CD14-positive monocyte (primary cell): ENCODE measurements around the gene CARD19. TPM values are rescaled to one million over a fixed set of nuclear protein-coding genes. Genes with fewer than 3 reads are reported as not detected.

Experiments
- DNase-seq, 3 donors: peaks; one replicate each; pipeline ENCODE4 v3.0.0-alpha.2; 2011 to 2022
- H2AFZ ChIP-seq: 2 replicates; pipeline ENCODE4 v1.6.0; 2012; ENCODE audit warnings: mild to moderate bottlenecking, low read depth, low read length, inconsistent platforms; ENCODE audit not compliant: insufficient read depth, poor library complexity, severe bottlenecking
- H3K27ac ChIP-seq, 2 donors: 1 replicate in 1 of 2; 2 replicates in 1 of 2; pipeline ENCODE4 v1.5.1; 2012 to 2013; ENCODE audit warnings: low read length in 2 of 2, control low read depth in 1 of 2, inconsistent platforms in 1 of 2, low read depth in 1 of 2, mild to moderate bottlenecking in 1 of 2
- H3K27me3 ChIP-seq, 2 donors: one replicate each; pipeline versions ENCODE4 v1.6.0 to v1.6.1; 2011 to 2013; ENCODE audit warnings: low read length in 2 of 2; ENCODE audit not compliant: control insufficient read depth in 2 of 2, insufficient read depth in 2 of 2
- H3K36me3 ChIP-seq, 2 donors: replicated peaks in 1 of 2; 1 replicate in 1 of 2; 2 replicates in 1 of 2; pipeline versions ENCODE4 v1.5.1 to v1.6.1; 2012 to 2013; ENCODE audit warnings: low read length in 2 of 2, control low read depth in 1 of 2, inconsistent platforms in 1 of 2, mild to moderate bottlenecking in 1 of 2; ENCODE audit not compliant: insufficient read depth in 2 of 2, control insufficient read depth in 1 of 2
- H3K4me1 ChIP-seq, 2 donors: 1 replicate in 1 of 2; 2 replicates in 1 of 2; pipeline versions ENCODE4 v1.5.1 to v1.6.1; 2012 to 2013; ENCODE audit warnings: low read length in 2 of 2, control low read depth in 1 of 2, inconsistent platforms in 1 of 2, mild to moderate bottlenecking in 1 of 2, moderate library complexity in 1 of 2; ENCODE audit not compliant: insufficient read depth in 2 of 2, control insufficient read depth in 1 of 2
- H3K4me2 ChIP-seq: replicated peaks from 2 replicates; pipeline ENCODE3; 2012; ENCODE audit warnings: low read length, moderate library complexity, mild to moderate bottlenecking; ENCODE audit not compliant: poor library complexity, severe bottlenecking; ENCODE audit errors: extremely low read depth
- H3K4me3 ChIP-seq, 3 experiments: fragments of 200-600 bp in 1 of 3; sonication (generic) in 1 of 3; replicated peaks in 1 of 3; 1 replicate in 2 of 3; 2 replicates in 1 of 3; pipeline ENCODE4 v1.5.1; 2011 to 2013; ENCODE audit warnings: low read length in 3 of 3, mild to moderate bottlenecking in 3 of 3, control low read depth in 2 of 3, low read depth in 2 of 3, inconsistent platforms in 1 of 3, moderate library complexity in 1 of 3
- H3K79me2 ChIP-seq: 2 replicates; pipeline ENCODE4 v1.6.0; 2012; ENCODE audit warnings: mild to moderate bottlenecking, control low read depth, inconsistent platforms, low read length, moderate library complexity; ENCODE audit not compliant: insufficient read depth
- H3K9ac ChIP-seq: 2 replicates; pipeline ENCODE4 v1.6.0; 2017; ENCODE audit warnings: low read length, mild to moderate bottlenecking; ENCODE audit not compliant: insufficient read depth, poor library complexity, severe bottlenecking
- H3K9me3 ChIP-seq, 2 donors: replicated peaks in 1 of 2; 1 replicate in 1 of 2; 2 replicates in 1 of 2; pipeline versions ENCODE4 v1.5.1 to v1.6.1; 2012 to 2013; ENCODE audit warnings: low read length in 2 of 2, control low read depth in 1 of 2; ENCODE audit not compliant: control insufficient read depth in 1 of 2, insufficient read depth in 1 of 2
- H4K20me1 ChIP-seq: 2 replicates; pipeline ENCODE4 v1.6.0; 2012; ENCODE audit warnings: mild to moderate bottlenecking, low read length, control low read depth, moderate library complexity; ENCODE audit not compliant: insufficient read depth
- H3K27ac Mint-ChIP-seq, 7 donors: one replicate each; pipeline ENCODE4 v1.8.0; 2020; ENCODE audit warnings: mild to moderate bottlenecking in 7 of 7, mixed read lengths in 7 of 7, moderate library complexity in 6 of 7, inconsistent platforms in 2 of 7
- H3K27me3 Mint-ChIP-seq, 3 donors: one replicate each; pipeline ENCODE4 v1.8.0; 2021 to 2022; ENCODE audit warnings: low read depth in 3 of 3, mild to moderate bottlenecking in 3 of 3, mixed read lengths in 3 of 3, moderate library complexity in 3 of 3, inconsistent platforms in 1 of 3
- H3K36me3 Mint-ChIP-seq, 2 donors: one replicate each; pipeline ENCODE4 v1.8.0; 2020; ENCODE audit warnings: mixed read lengths in 2 of 2, inconsistent platforms in 1 of 2, mild to moderate bottlenecking in 1 of 2
- H3K4me1 Mint-ChIP-seq: one replicate; pipeline ENCODE4 v1.8.0; 2020; ENCODE audit warnings: mild to moderate bottlenecking, mixed read lengths
- H3K4me3 Mint-ChIP-seq, 2 donors: one replicate each; pipeline ENCODE4 v1.8.0; 2020; ENCODE audit warnings: mild to moderate bottlenecking in 2 of 2, mixed read lengths in 2 of 2, moderate library complexity in 1 of 2
- H3K9me3 Mint-ChIP-seq, 7 donors: one replicate each; pipeline ENCODE4 v1.8.0; 2020 to 2022; ENCODE audit warnings: mixed read lengths in 7 of 7, mild to moderate bottlenecking in 6 of 7, moderate library complexity in 6 of 7, inconsistent platforms in 2 of 7
- CTCF ChIP-seq: fragments of 200-600 bp; IDR thresholded peaks from one replicate; pipeline ENCODE4 v1.8.0; 2022; ENCODE audit warnings: antibody characterized with exemption, mild to moderate bottlenecking
- WGBS: methylation state at CpG from one replicate; pipeline ENCODE4 v1.1.5; 2013; ENCODE audit warnings: missing lambda C conversion rate; ENCODE audit not compliant: insufficient coverage; 5-methylcytosine and 5-hydroxymethylcytosine counted together
- intact Hi-C, 2 donors: fragments of 100-400 bp; cut with micrococcal nuclease; formaldehyde crosslinking; loops; one replicate each; pipeline versions ENCODE4 v1.15.0 to v1.15.1; 2023
- polyA plus RNA-seq, 3 donors: library from polyadenylated mRNA; depleted of rRNA in 1 of 3; unstranded in 2 of 3; stranded (reverse) in 1 of 3; fragments of 300-500 nt in 2 of 3; fragments of >200 nt in 1 of 3; fragmentation: Illumina TruSeq in 2 of 3; gene quantifications; 1 replicate in 2 of 3; 2 replicates in 1 of 3; pipeline ENCODE4 v1.2.3, GENCODE V29; 2012 to 2021

CARD19 gene
- polyA plus RNA-seq, 3 donors = 130 to 506 (median 137) TPM

- no peaks in the 10 kb centered on the region for H4K20me1 ChIP-seq
- no peaks in the 10 kb centered on the region for H3K9me3 Mint-ChIP-seq
- H3K36me3 Mint-ChIP-seq = no peaks in the 10 kb centered on the region
- no peaks in the 10 kb centered on the region for H3K9me3 ChIP-seq
- H3K4me2 ChIP-seq = peak overlapping the region; percentile 0
- H2AFZ ChIP-seq = no peak overlapping the region
- peaks cover 31 to 43% of the 10 kb centered on the region in 2 donors for H3K4me1 ChIP-seq
- no peak overlapping the region for H3K4me3 Mint-ChIP-seq
- H3K27ac Mint-ChIP-seq = peak overlapping the region; percentile 62 to 85 (median 80)
- no peaks in the 10 kb centered on the region for H3K27me3 ChIP-seq
- peaks cover 40% of the 10 kb centered on the region for H3K4me1 Mint-ChIP-seq
- H3K27ac ChIP-seq = peak overlapping the region in 1 of 2 donors; percentile 14
- no peak for TF ChIP-seq CTCF
- H3K36me3 ChIP-seq = no peaks in the 10 kb centered on the region
- intact Hi-C loops = no loop called here
- no peak overlapping the region for H3K9ac ChIP-seq
- peaks cover 1 to 6% (median 2%) of the 10 kb centered on the region in 3 donors for H3K27me3 Mint-ChIP-seq
- H3K79me2 ChIP-seq = peaks cover 4% of the 10 kb centered on the region
- H3K4me3 ChIP-seq = no peak overlapping the region
- peak in 2 of 3 donors; percentile 40 to 45 for DNase-seq
- WGBS = 25% methylated on average over 6 of the region's 11 CpGs
Measured at GRCh38 chr9:93054758-93055704, 41.0 kb upstream of the CARD19 start.

GRCh38 chr9:93057042-93057702 is 38.8 kb upstream of the CARD19 start:
- peak overlapping the region in 1 of 7 donors; percentile 2 for H3K27ac Mint-ChIP-seq
- no peak for TF ChIP-seq CTCF
- no peak overlapping the region for H3K9ac ChIP-seq
- H3K4me1 ChIP-seq = peaks cover 44 to 65% of the 10 kb centered on the region in 2 donors
- intact Hi-C loops = no loop called here
- H3K4me3 Mint-ChIP-seq = no peak overlapping the region
- H2AFZ ChIP-seq = no peak overlapping the region
- H3K36me3 Mint-ChIP-seq = peaks cover 0 to 3% of the 10 kb centered on the region in 2 donors
- peaks cover 4 to 6% (median 6%) of the 10 kb centered on the region in 3 donors for H3K27me3 Mint-ChIP-seq
- 72% methylated on average over 7 of the region's 8 CpGs for WGBS
- H3K9me3 ChIP-seq = no peaks in the 10 kb centered on the region
- H3K9me3 Mint-ChIP-seq = peaks cover 0 to 3% (median 0%) of the 10 kb centered on the region in 7 donors
- H3K79me2 ChIP-seq = peaks cover 23% of the 10 kb centered on the region
- H4K20me1 ChIP-seq = no peaks in the 10 kb centered on the region
- H3K4me1 Mint-ChIP-seq = peaks cover 60% of the 10 kb centered on the region
- H3K27ac ChIP-seq = no peak overlapping the region
- no peak for DNase-seq
- H3K36me3 ChIP-seq = no peaks in the 10 kb centered on the region
- H3K4me2 ChIP-seq = no peak overlapping the region
- H3K27me3 ChIP-seq = no peaks in the 10 kb centered on the region
- no peak overlapping the region for H3K4me3 ChIP-seq
